OCI-LY3 (cell line): ENCODE data around the gene MAP3K3.

Source experiments
- H2AFZ ChIP-seq: fragments of 200-600, 300-600 bp; shearing (Covaris generic); 2 replicates; pipeline ENCODE4 v1.6.0; 2014; ENCODE audit warnings: antibody characterized with exemption, low read depth, low read length
- H3K27ac ChIP-seq: fragments of 200-600, 300-600 bp; sonication (generic); 2 replicates; pipeline ENCODE4 v1.5.1; 2014; ENCODE audit warnings: mild to moderate bottlenecking, low read length, moderate library complexity, mixed read lengths
- H3K27me3 ChIP-seq: fragments of 200-600, 300-600 bp; sonication (generic); 2 replicates; pipeline ENCODE4 v1.6.1; 2014; ENCODE audit warnings: low read depth, low read length, mixed read lengths
- H3K36me3 ChIP-seq: fragments of 200-600, 300-600 bp; sonication (generic); replicated peaks from 2 replicates; pipeline ENCODE3; 2014; ENCODE audit warnings: low read depth, low read length, mixed read lengths
- H3K4me1 ChIP-seq: fragments of 300-600, 200-600 bp; sonication (generic); 2 replicates; pipeline ENCODE4 v1.6.1; 2014; ENCODE audit warnings: low read length, mixed read lengths
- H3K4me2 ChIP-seq: fragments of 200-600, 300-600 bp; sonication (generic); 2 replicates; pipeline ENCODE4 v1.6.1; 2014; ENCODE audit warnings: low read length, mixed read lengths
- H3K4me3 ChIP-seq: fragments of 300-600, 200-600 bp; sonication (generic); 2 replicates; pipeline ENCODE4 v1.5.1; 2014; ENCODE audit warnings: antibody characterized with exemption, mild to moderate bottlenecking, low read length, moderate library complexity
- H3K79me2 ChIP-seq: fragments of 300-600, 200-600 bp; shearing (Covaris generic); 2 replicates; pipeline ENCODE4 v1.6.1; 2014; ENCODE audit warnings: mild to moderate bottlenecking, low read length, mixed read lengths
- H3K9ac ChIP-seq: fragments of 300-600, 200-600 bp; shearing (Covaris generic); 2 replicates; pipeline ENCODE4 v1.6.0; 2014; ENCODE audit warnings: mild to moderate bottlenecking, low read length, moderate library complexity
- H3K9me3 ChIP-seq: fragments of 200-600, 300-600 bp; shearing (Covaris generic); 2 replicates; pipeline ENCODE4 v1.6.1; 2014; ENCODE audit warnings: low read length, mixed read lengths; ENCODE audit not compliant: insufficient read depth
- H4K20me1 ChIP-seq: fragments of 200-600, 300-600 bp; sonication (generic); 2 replicates; pipeline ENCODE4 v1.6.1; 2016; ENCODE audit warnings: low read length, mixed read lengths; ENCODE audit not compliant: insufficient read depth
- EZH2phosphoT487 ChIP-seq: fragments of 200-600 bp; shearing (Covaris generic); IDR thresholded peaks from 2 replicates; pipeline ENCODE4 v1.6.1; 2018; ENCODE audit warnings: antibody characterized with exemption, mixed run types, low read depth
- TF ChIP-seq, protein P1 (sequence below): fragments of 200-600, 300-600 bp; sonication (generic); IDR thresholded peaks from 2 replicates; pipeline ENCODE4 v1.5.1; 2014; ENCODE audit warnings: antibody characterized with exemption, low read length, low read depth

MAP3K3 gene

DNA sequence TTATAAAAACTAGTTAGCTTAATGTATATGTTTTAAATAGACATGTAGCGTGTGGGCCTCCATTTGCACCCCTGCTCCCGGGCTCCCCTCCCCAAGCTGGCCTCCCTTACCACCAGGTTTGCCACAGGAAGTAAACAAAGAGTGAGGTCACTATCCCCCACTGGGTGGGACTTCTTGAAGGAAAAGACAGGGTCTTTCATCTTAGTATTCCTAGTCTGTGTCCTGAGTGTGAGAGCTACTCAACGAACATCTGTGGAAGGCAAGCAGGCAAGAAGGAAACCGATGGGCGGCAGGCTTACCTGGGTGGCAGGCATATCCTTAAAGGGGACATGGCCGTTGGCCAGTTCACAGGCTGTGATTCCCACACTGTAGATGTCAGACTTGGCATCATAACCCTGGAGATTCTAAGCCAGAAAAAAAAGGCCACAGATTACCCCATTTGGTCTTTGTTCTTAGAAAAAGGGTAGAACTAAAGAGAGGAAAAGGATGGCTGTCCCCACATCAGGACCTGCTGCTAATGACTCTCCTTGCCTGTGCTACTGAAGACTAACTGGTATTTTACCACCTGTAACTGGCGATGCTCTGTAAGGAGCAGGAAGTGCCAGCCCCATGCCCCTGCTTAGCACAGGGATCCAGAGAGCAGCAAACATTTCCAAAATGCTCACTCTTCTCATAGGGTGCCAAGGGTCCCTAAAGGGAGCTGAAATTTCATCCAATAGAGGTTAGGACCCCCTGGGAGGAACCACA is 84.3 kb downstream of the MAP3K3 start:
- Histone ChIP-seq H3K36me3 (peaks cover 37% of the 10 kb centered on the region), H3K27ac (no peak overlapping the region)

DNA sequence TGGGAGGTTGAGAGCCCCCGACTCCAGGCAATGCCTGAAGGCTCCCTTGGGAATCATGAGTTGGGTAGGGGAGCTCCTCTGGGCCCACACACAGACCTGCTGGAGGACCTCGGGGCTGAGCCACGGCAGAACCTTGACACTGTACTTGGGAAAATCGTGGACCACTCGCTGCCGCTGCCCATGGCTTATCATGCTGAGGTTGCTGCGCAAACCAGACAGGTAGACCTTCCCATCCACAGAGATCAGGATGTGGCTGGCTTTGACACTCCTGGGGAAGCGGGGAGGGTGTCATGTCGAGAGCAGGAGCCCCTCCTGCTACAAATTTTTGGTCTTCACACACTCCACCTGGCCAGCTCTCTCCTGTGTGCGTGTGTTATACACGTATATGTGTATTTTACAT is 84.9 kb downstream of the MAP3K3 start:
- TF ChIP-seq, protein P1, sequence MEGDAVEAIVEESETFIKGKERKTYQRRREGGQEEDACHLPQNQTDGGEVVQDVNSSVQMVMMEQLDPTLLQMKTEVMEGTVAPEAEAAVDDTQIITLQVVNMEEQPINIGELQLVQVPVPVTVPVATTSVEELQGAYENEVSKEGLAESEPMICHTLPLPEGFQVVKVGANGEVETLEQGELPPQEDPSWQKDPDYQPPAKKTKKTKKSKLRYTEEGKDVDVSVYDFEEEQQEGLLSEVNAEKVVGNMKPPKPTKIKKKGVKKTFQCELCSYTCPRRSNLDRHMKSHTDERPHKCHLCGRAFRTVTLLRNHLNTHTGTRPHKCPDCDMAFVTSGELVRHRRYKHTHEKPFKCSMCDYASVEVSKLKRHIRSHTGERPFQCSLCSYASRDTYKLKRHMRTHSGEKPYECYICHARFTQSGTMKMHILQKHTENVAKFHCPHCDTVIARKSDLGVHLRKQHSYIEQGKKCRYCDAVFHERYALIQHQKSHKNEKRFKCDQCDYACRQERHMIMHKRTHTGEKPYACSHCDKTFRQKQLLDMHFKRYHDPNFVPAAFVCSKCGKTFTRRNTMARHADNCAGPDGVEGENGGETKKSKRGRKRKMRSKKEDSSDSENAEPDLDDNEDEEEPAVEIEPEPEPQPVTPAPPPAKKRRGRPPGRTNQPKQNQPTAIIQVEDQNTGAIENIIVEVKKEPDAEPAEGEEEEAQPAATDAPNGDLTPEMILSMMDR, result no peak
- TF ChIP-seq EZH2phosphoT487, result no peak
- Histone ChIP-seq H3K27ac (no peak overlapping the region), H3K4me1 (peaks cover 4% of the 10 kb centered on the region), H3K27me3 (no peaks in the 10 kb centered on the region), H3K9me3 (no peaks in the 10 kb centered on the region), H2AFZ (no peak overlapping the region), H3K4me2 (no peak overlapping the region), H4K20me1 (no peaks in the 10 kb centered on the region), H3K79me2 (no peaks in the 10 kb centered on the region), H3K4me3 (no peak overlapping the region), H3K9ac (no peak overlapping the region), H3K36me3 (peaks cover 36% of the 10 kb centered on the region)

More for the DNA sequence above, 84.3 kb downstream of the MAP3K3 start:
- Histone ChIP-seq H3K9ac (no peak overlapping the region), H3K27me3 (no peaks in the 10 kb centered on the region), H3K4me1 (peaks cover 10% of the 10 kb centered on the region), H3K79me2 (peaks cover under 1% of the 10 kb centered on the region; the same call in 1 of the 2 replicates), H3K4me2 (no peak overlapping the region), H3K4me3 (no peak overlapping the region), H2AFZ (no peak overlapping the region), H4K20me1 (no peaks in the 10 kb centered on the region), H3K9me3 (no peaks in the 10 kb centered on the region)
- no peak for TF ChIP-seq EZH2phosphoT487

DNA sequence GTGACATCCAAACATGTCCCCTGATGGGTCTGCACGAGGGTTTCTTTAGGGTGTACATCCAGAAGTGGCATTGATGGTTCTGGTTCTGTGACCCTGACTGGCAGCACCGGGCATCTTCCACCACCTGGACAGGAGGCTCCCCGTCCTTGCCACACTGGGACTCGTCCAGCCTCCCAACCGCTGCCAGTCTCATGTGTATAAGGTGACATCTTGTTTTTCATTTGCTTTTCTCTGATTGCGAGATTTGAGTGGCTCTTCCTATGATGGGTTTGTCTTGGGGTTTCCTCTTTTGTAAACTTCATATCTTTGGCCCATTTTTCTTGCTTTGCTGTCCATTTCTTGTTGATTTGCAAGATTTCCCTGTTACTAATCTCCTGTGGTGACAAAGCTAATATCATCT is 86.9 kb downstream of the MAP3K3 start:
- Histone ChIP-seq H3K27ac (no peak overlapping the region), H3K4me3 (no peak overlapping the region), H4K20me1 (no peaks in the 10 kb centered on the region), H3K79me2 (no peaks in the 10 kb centered on the region), H3K27me3 (no peaks in the 10 kb centered on the region), H3K9me3 (no peaks in the 10 kb centered on the region), H3K9ac (no peak overlapping the region), H3K4me2 (no peak overlapping the region), H3K4me1 (no peaks in the 10 kb centered on the region), H3K36me3 (peaks cover 34% of the 10 kb centered on the region), H2AFZ (no peak overlapping the region)
- TF ChIP-seq, protein P1, result no peak
- TF ChIP-seq EZH2phosphoT487, result no peak

DNA sequence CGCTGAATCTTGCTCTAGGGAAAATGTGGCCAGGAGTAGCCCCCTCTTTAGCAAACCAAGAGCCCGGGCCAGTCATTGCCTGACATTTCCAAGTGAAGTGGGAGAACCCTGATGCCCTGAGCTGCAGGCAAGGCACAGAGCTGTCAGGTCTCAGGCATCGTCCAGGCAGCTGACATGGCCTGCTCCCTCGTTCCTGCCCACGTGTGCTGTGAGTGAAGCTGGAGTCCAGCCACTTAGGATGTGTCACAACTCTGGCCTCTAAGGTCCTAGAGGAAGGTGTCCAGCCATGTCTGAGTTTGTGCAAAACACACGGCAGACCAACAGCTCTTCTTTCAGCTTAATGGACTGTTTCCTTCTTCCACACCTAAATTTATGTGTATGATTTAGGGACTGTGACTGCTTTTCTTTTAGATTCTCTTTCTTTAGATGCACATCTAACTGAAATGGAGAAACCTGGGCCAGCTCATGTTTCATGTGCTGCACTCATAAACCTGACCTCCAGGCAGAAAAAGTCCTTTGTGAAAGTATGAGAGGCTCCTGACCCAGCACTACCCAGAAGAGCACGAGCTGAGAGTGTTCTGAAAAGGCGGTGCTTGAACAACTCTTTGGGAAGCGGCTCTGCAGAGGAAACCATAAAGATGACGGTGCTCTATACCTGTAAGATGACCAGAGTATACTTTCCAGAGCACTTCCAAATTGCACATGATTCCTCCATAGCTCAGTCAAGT is 92.5 kb downstream of the MAP3K3 start:
- H3K36me3 ChIP-seq, result peaks cover 18% of the 10 kb centered on the region

More for the DNA sequence above, 92.5 kb downstream of the MAP3K3 start:
- Histone ChIP-seq H3K4me3 (no peak overlapping the region), H3K27ac (no peak overlapping the region), H3K79me2 (no peaks in the 10 kb centered on the region), H3K4me1 (no peaks in the 10 kb centered on the region), H2AFZ (no peak overlapping the region), H3K4me2 (no peak overlapping the region), H3K9ac (no peak overlapping the region), H4K20me1 (no peaks in the 10 kb centered on the region), H3K9me3 (no peaks in the 10 kb centered on the region), H3K27me3 (no peaks in the 10 kb centered on the region)
- no peak for TF ChIP-seq EZH2phosphoT487
- TF ChIP-seq, protein P1, result no peak
